Esophagus muscularis mucosa (tissue), 4 donors: ENCODE measurements around the gene PLEKHH2. TPM values are rescaled to one million over a fixed set of nuclear protein-coding genes. Genes with fewer than 3 reads are reported as not detected.
"Not testable (repeated sequence)": the region's sequence is repeated elsewhere in the genome, so short reads cannot be mapped to it uniquely, and the experiment has no call there.

Experiments
- DNase-seq: peaks from one replicate; pipeline ENCODE4 v3.0.0-alpha.2; 2017; ENCODE audit errors: extremely low spot score
- H3K27ac ChIP-seq, 4 donors: fragments of 200-600 bp; sonication (generic); replicated peaks in 1 of 4; 1 replicate in 3 of 4; 2 replicates in 1 of 4; pipeline ENCODE4 v1.5.1; 2016 to 2019; ENCODE audit warnings: mild to moderate bottlenecking in 1 of 4
- H3K27me3 ChIP-seq, 4 donors: fragments of 200-600 bp; sonication (generic); one replicate each; pipeline versions ENCODE4 v1.5.1 to v1.6.0; 2016 to 2019
- H3K36me3 ChIP-seq, 4 donors: fragments of 200-600 bp; sonication (generic); one replicate each; pipeline ENCODE4 v1.5.1; 2016 to 2019
- H3K4me1 ChIP-seq, 4 donors: fragments of 200-600 bp; sonication (generic); one replicate each; pipeline ENCODE4 v1.5.1; 2016 to 2019
- H3K4me3 ChIP-seq, 4 donors: fragments of 200-600 bp; sonication (generic); 1 replicate in 2 of 4; 2 replicates in 2 of 4; pipeline ENCODE4 v1.5.1; 2016 to 2019; ENCODE audit warnings: mild to moderate bottlenecking in 4 of 4, moderate library complexity in 1 of 4
- H3K9me3 ChIP-seq, 4 donors: fragments of 200-600 bp; sonication (generic); 1 replicate in 3 of 4; 2 replicates in 1 of 4; pipeline ENCODE4 v1.5.1; 2016 to 2019
- CTCF ChIP-seq, 3 experiments: fragments of 200-600 bp in 2 of 3; fragments of 450-650 bp in 1 of 3; sonication (generic) in 2 of 3; IDR thresholded peaks; one replicate each; pipeline ENCODE4 v1.5.1; 2017 to 2019; ENCODE audit warnings: antibody characterized with exemption in 3 of 3, mild to moderate bottlenecking in 2 of 3, moderate library complexity in 1 of 3
- EP300 ChIP-seq: sonication (generic); formaldehyde crosslinking; IDR thresholded peaks from one replicate; pipeline ENCODE4 v1.6.1; 2017; ENCODE audit warnings: antibody characterized with exemption
- POLR2A ChIP-seq: fragments of 450-650 bp; IDR thresholded peaks from one replicate; pipeline ENCODE4 v1.6.1; 2017; ENCODE audit warnings: antibody characterized with exemption, moderate library complexity, mild to moderate bottlenecking, low read depth
- POLR2AphosphoS5 ChIP-seq, 2 donors: sonication (generic); formaldehyde crosslinking; IDR thresholded peaks; one replicate each; pipeline ENCODE4 v1.6.1; 2017; ENCODE audit warnings: antibody characterized with exemption in 2 of 2
- WGBS: methylation state at CpG from one replicate; pipeline ENCODE4 v1.1.5; 2018; 5-methylcytosine and 5-hydroxymethylcytosine counted together
- intact Hi-C: fragments of 100-400 bp; cut with DNase I; formaldehyde crosslinking; loops from one replicate; pipeline ENCODE4 v1.15.1; 2023
- total RNA-seq, 4 donors: library from RNA; depleted of rRNA; stranded (reverse); fragments of >200 nt; gene quantifications; one replicate each; pipeline versions ENCODE4 v1.1.0 to v1.2.1, GENCODE V29; 2016

Gene PLEKHH2
- total RNA-seq, 4 donors from 2014 or later: 20.3 to 32.4 (median 25.1) TPM

GRCh38 chr2:43595603-43596412, 41.3 kb upstream of the PLEKHH2 start, which contains the start of gene THADA:
THADA (minus strand) TSS chr2:43596038; CDS start chr2:43592392, 3,646 bp downstream.
- Histone ChIP-seq H3K4me1 (peaks cover 17 to 28% (median 23%) of the 10 kb centered on the region in 4 donors), H3K9me3 (no peaks in the 10 kb centered on the region), H3K27ac (peak within 1 kb of the TSS; percentile 87 to 96 (median 91)), H3K27me3 (no peaks in the 10 kb centered on the region), H3K36me3 (peaks cover 2 to 16% (median 11%) of the 10 kb centered on the region in 4 donors), H3K4me3 (peak within 1 kb of the TSS; percentile 79 to 81 (median 80))
- TF ChIP-seq POLR2A: peak; percentile 55
- peak; percentile 97 to 99 for TF ChIP-seq POLR2AphosphoS5 (IDR thresholded peaks at IDR 0.05)
- no peak for TF ChIP-seq EP300
- TF ChIP-seq CTCF (IDR thresholded peaks at IDR 0.05): no peak
- peak; percentile 100 for DNase-seq
- WGBS: under 1% methylated on average over 31 of the region's 52 CpGs
- intact Hi-C loops: no loop called here

GRCh38 chr2:43600596-43600995, 36.5 kb upstream of the PLEKHH2 start:
- H3K36me3 ChIP-seq, DNase-seq, H3K9me3 ChIP-seq, H3K27me3 ChIP-seq, H3K4me3 ChIP-seq, H3K4me1 ChIP-seq, H3K27ac ChIP-seq, intact Hi-C loops: not testable (repeated sequence)
- 65% methylated on average over 1 of the region's 1 CpG for WGBS

- Histone ChIP-seq H3K4me1 (peaks cover 0 to 2% (median 0%) of the 10 kb centered on the region in 4 donors), H3K27me3 (no peaks in the 10 kb centered on the region), H3K9me3 (no peaks in the 10 kb centered on the region), H3K36me3 (no peaks in the 10 kb centered on the region), H3K27ac (no peak overlapping the region), H3K4me3 (no peak overlapping the region)
- TF ChIP-seq POLR2AphosphoS5 (IDR thresholded peaks at IDR 0.05) (no peak), EP300 (no peak)
- intact Hi-C loops: no loop called here
- DNase-seq: no peak
- WGBS: 80% methylated on average over 4 of the region's 4 CpGs
Observed at GRCh38 chr2:43604674-43605073, 32.4 kb upstream of the PLEKHH2 start.

GRCh38 chr2:43605079-43605655, 31.9 kb upstream of the PLEKHH2 start:
- TF ChIP-seq CTCF (IDR thresholded peaks at IDR 0.05) (peak in 2 of 3 experiments; percentile 20 to 32), EP300 (no peak)
- Histone ChIP-seq H3K9me3 (no peaks in the 10 kb centered on the region), H3K36me3 (no peaks in the 10 kb centered on the region), H3K4me1 (peaks cover 0 to 2% (median 0%) of the 10 kb centered on the region in 4 donors), H3K27me3 (no peaks in the 10 kb centered on the region), H3K27ac (no peak overlapping the region), H3K4me3 (no peak overlapping the region)
- intact Hi-C loops: no loop called here
- no peak for DNase-seq
- 15% methylated on average over 2 of the region's 2 CpGs for WGBS

- Histone ChIP-seq H3K27ac (no peak overlapping the region), H3K4me3 (no peak overlapping the region), H3K4me1 (peaks cover 0 to 2% (median 0%) of the 10 kb centered on the region in 4 donors), H3K9me3 (no peaks in the 10 kb centered on the region), H3K27me3 (no peaks in the 10 kb centered on the region), H3K36me3 (no peaks in the 10 kb centered on the region)
- TF ChIP-seq POLR2AphosphoS5 (IDR thresholded peaks at IDR 0.05) (no peak), CTCF (IDR thresholded peaks at IDR 0.05) (no peak)
- intact Hi-C loops: no loop called here
- 86% methylated on average over 5 of the region's 5 CpGs for WGBS
- no peak for DNase-seq
Observed at GRCh38 chr2:43605851-43606250, 31.2 kb upstream of the PLEKHH2 start.
